T-helper 2 cell treated with Interferon-gamma antibody and Interleukin-4, amounts not matched to agents 5 μg/mL and 100 μg/mL, for 36 hours (primary cell): ENCODE results near the gene ASH1L.
"Not testable (repeated sequence)": the region's sequence is repeated elsewhere in the genome, so short reads cannot be mapped to it uniquely, and the experiment has no call there.

ENCODE experiments used
- DNase-seq: peaks from one replicate; pipeline ENCODE4 v3.0.0; 2021; ENCODE audit warnings: low spot score
- H3K27ac Mint-ChIP-seq: one replicate; pipeline ENCODE4 v1.8.0; 2021; ENCODE audit warnings: mild to moderate bottlenecking, mixed read lengths
- H3K27me3 Mint-ChIP-seq: one replicate; pipeline ENCODE4 v1.8.0; 2021; ENCODE audit warnings: low read depth, mixed read lengths
- H3K36me3 Mint-ChIP-seq: one replicate; pipeline ENCODE4 v1.8.0; 2021; ENCODE audit warnings: low read depth, mixed read lengths
- H3K4me1 Mint-ChIP-seq: one replicate; pipeline ENCODE4 v1.8.0; 2021; ENCODE audit warnings: low read depth, mixed read lengths
- H3K4me3 Mint-ChIP-seq: one replicate; pipeline ENCODE4 v1.8.0; 2022; ENCODE audit warnings: mild to moderate bottlenecking, moderate library complexity, mixed read lengths
- H3K9me3 Mint-ChIP-seq: one replicate; pipeline ENCODE4 v1.8.0; 2021; ENCODE audit warnings: mixed read lengths

ASH1L gene

GRCh38 chr1:155488419-155488818 is 74.2 kb downstream of the ASH1L start:
- H3K4me1 Mint-ChIP-seq, H3K4me3 Mint-ChIP-seq, DNase-seq, H3K27ac Mint-ChIP-seq, H3K27me3 Mint-ChIP-seq, H3K9me3 Mint-ChIP-seq: not testable (repeated sequence)
- peaks cover 10% of the 10 kb centered on the region for H3K36me3 Mint-ChIP-seq

DNA sequence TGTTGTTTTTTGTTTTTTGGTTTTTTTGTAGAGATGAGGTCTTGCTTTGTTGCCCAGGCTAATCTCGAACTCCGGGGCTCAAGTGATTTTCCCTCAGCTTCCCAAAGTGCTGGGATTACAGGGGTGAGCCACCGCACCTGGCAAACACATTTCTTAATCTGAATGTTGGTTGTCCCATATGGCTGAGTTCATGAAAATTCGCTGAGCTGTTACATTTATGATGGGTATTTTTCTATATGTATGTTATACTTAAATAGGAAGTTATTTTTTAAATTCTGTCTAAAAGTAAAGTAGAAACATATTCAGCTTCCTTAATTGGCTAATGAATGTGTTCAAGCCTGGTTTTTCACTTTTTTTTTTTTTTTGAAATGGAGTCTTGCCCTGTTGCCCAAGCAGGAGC is 75.1 kb downstream of the ASH1L start:
- Mint-ChIP-seq H3K27me3 (no peaks in the 10 kb centered on the region), H3K4me3 (no peak overlapping the region), H3K36me3 (peaks cover 13% of the 10 kb centered on the region), H3K9me3 (no peaks in the 10 kb centered on the region), H3K4me1 (peaks cover 9% of the 10 kb centered on the region), H3K27ac (no peak overlapping the region)
- no peak for DNase-seq

DNA sequence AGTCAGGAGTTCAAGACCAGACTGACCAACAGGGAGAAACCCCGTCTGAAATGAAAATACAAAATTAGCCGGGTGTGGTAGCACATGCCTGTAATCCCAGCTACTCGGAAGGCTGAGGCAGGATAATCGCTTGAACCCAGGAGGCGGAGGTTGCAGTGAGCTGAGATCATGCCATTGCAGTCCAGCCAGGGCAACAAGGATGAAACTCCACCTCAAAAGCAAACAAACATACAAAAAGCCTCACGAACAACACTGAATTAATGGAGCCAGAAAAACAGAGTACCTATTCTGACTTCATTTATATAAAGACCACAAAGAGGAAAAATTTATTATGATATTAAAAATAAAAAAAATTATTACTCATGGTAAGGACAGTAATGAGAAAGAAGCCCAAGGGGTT is 75.7 kb downstream of the ASH1L start:
- H3K4me1 Mint-ChIP-seq, result not testable (repeated sequence)

DNA sequence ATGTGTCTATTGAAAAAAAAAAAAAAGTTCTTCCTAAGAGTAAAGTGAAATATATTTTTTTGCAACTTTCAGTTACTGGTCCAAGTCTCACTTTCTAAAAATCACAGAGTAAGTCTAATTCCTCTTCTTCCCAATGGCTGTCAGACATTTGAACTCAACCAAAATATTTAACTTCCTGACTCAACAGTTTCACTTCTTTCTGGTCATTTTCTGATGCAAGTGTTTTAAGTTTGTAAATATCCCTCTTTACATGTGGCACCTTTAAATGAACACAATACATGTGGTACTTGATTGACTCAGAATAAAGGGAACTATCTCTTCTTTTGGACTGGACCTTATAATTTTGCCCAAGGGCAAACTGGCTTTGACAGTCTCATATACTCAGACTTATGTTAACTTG is 76.7 kb downstream of the ASH1L start:
- Mint-ChIP-seq H3K4me3 (no peak overlapping the region), H3K9me3 (no peaks in the 10 kb centered on the region), H3K4me1 (peaks cover 8% of the 10 kb centered on the region), H3K36me3 (peaks cover 26% of the 10 kb centered on the region), H3K27ac (peak overlapping the region; percentile 55), H3K27me3 (no peaks in the 10 kb centered on the region)
- DNase-seq, result no peak

More for the DNA sequence above, 75.7 kb downstream of the ASH1L start:
- not testable (repeated sequence) for H3K27me3 Mint-ChIP-seq, H3K9me3 Mint-ChIP-seq, H3K27ac Mint-ChIP-seq, DNase-seq, H3K4me3 Mint-ChIP-seq
- H3K36me3 Mint-ChIP-seq, result peaks cover 18% of the 10 kb centered on the region

- DNase-seq, result no peak
- H3K9me3 Mint-ChIP-seq, result no peaks in the 10 kb centered on the region
- H3K4me3 Mint-ChIP-seq, result no peak overlapping the region
- H3K36me3 Mint-ChIP-seq, result peaks cover 26% of the 10 kb centered on the region
- H3K4me1 Mint-ChIP-seq, result peaks cover 7% of the 10 kb centered on the region
- H3K27ac Mint-ChIP-seq, result no peak overlapping the region
- no peaks in the 10 kb centered on the region for H3K27me3 Mint-ChIP-seq
These were observed 77.4 kb downstream of the ASH1L start for GRCh38 chr1:155485222-155485621.

DNA sequence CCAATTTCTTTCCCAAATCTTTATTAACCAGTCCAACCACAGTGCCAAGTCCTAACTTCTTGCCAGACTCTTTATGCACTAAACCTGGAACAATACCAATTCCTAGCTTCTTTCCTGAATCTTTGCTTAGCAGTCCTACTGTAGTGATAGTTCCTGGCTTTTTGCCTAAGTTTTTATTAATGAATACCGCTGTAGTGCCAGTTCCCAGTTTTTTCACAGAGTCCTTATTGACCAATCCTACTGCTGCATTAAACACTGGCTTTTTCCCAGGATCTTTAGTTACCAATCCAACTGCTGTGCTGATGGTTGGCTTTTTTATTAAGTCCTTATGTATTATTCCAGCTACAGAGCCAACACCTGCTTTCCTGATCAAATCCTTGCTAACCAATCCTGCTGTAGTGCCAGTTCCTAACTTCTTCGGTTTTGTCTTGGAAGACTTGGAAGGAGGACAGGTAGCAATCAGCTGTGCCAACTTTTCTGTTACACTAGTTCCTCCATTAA is 80.8 kb downstream of the ASH1L start:
- no peaks in the 10 kb centered on the region for H3K27me3 Mint-ChIP-seq

DNA sequence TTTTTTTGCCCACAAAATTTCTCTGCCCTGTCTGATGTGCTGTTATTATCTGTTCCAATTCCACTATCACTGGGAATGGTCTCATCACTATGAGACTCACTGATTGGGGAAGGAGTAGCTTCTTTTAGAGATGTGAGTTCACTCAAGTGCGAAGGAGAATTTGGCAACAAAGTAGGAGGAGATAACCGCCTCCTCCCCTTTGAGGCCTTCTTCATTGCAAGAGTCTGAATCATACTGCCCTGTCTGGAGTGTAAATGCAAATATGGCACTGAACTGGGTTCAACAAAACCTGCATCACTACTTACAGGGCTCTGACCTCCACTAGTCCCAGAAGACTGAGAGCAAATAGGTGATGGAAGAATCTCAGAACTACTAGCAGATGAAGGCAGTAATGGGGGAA is 83.4 kb downstream of the ASH1L start:
- Mint-ChIP-seq H3K9me3 (peaks cover 3% of the 10 kb centered on the region), H3K36me3 (peaks cover 53% of the 10 kb centered on the region), H3K27ac (no peak overlapping the region), H3K4me3 (no peak overlapping the region), H3K4me1 (peaks cover 5% of the 10 kb centered on the region), H3K27me3 (no peaks in the 10 kb centered on the region)
- no peak for DNase-seq

More for the DNA sequence above, 80.8 kb downstream of the ASH1L start:
- H3K4me3 Mint-ChIP-seq, result no peak overlapping the region
- no peak for DNase-seq
- peaks cover 46% of the 10 kb centered on the region for H3K36me3 Mint-ChIP-seq
- H3K4me1 Mint-ChIP-seq, result peaks cover 7% of the 10 kb centered on the region
- H3K9me3 Mint-ChIP-seq, result no peaks in the 10 kb centered on the region
- no peak overlapping the region for H3K27ac Mint-ChIP-seq

DNA sequence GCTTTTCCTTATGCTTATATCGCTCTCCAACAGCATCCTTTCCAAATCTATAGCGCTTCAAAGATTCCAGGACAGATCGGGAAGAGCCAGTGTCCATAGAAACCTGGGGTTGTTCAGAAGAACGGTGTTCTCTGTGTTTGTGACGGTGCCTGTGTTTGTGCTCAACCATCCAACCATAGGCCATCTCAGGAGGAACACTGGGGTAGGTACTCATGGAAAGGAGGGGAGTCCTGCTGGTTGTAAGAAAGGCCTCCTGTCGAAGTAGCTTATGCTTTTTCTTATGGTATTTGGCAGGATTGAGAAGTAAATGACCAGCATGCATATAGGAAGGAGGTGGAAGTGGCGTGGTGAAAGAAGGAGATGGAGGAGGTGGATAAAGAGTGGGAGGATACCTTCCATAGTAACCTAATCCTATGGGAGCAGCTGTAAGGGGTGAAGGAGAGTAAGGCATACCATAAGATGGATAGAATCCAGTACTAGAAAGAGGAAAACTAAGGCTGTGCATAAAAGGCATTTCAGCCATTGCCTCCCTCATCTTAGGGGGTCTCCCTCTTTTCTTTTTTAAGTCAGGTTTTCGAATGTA is 84.2 kb downstream of the ASH1L start:
- Mint-ChIP-seq H3K27ac (no peak overlapping the region), H3K27me3 (no peaks in the 10 kb centered on the region), H3K4me3 (no peak overlapping the region), H3K4me1 (peaks cover 7% of the 10 kb centered on the region), H3K9me3 (peaks cover 3% of the 10 kb centered on the region), H3K36me3 (peaks cover 56% of the 10 kb centered on the region)
- no peak for DNase-seq

GRCh38 chr1:155474146-155474545 is 88.5 kb downstream of the ASH1L start:
- Mint-ChIP-seq H3K4me1 (peaks cover 10% of the 10 kb centered on the region), H3K27ac (no peak overlapping the region), H3K4me3 (no peak overlapping the region), H3K27me3 (no peaks in the 10 kb centered on the region), H3K9me3 (peaks cover 20% of the 10 kb centered on the region), H3K36me3 (peaks cover 59% of the 10 kb centered on the region)
- DNase-seq, result no peak

DNA sequence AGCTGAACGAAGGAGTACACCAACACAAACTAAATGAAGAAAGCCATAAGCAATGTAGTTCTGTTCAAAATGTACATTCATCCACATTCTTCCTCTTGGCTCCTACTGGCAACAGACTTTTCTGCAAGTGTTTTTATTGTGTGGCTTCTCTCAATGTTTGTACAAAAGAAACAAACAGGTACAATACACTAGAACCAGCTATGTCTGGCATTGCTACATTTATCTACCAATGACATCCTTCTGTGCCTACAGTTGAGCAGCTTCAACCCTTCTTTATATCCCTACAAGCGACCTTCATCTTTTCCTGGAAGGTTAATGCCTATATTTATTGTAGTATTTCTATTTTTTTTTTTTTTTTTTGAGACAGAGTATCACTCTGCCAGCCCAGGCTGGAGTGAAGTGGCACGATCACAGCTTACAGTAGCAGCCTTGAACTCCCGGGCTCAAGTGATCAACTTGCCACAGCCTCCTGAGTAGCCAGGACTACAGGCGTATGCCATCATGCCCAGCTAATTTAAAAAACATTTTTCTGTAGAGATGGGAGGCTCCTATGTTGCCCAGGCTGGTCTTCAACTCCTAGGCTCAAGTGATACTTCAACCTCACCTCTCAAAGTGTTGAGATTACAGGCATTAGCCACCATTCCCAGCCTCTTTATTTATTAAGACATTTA is 89.3 kb downstream of the ASH1L start:
- H3K4me3 Mint-ChIP-seq, result no peak overlapping the region

DNA sequence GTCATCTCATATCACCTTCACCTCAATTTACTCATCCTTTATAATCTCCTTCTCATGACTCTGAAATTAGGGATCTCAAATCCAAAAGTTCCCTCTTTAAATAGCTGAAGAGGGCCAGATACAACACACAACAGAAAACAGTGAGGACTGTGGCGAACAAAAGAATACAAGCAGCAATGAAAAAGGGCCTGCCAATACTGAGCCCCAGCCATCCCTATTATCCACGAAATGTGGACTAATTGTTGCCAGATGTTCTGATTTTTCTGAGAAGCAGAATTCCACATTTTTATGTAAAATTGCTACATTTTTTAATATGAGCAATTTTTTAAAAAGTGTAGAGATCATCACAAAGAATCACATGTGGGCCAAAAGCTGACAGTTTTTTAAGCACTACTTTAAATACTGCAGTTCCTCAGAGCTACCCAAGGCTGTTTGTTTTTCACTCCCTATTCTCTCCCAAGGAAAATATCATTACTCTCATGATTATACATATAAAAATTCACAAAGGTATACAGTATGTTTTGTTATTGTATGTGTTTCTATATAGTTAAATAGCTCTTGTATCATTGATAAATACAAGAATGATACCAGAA is 90.0 kb downstream of the ASH1L start:
- Mint-ChIP-seq H3K4me3 (no peak overlapping the region), H3K27me3 (no peaks in the 10 kb centered on the region), H3K9me3 (peaks cover 20% of the 10 kb centered on the region), H3K4me1 (peaks cover 19% of the 10 kb centered on the region), H3K36me3 (peaks cover 57% of the 10 kb centered on the region), H3K27ac (no peak overlapping the region)
- no peak for DNase-seq

More for the DNA sequence above, 89.3 kb downstream of the ASH1L start:
- no peak for DNase-seq
- Mint-ChIP-seq H3K4me1 (peaks cover 14% of the 10 kb centered on the region), H3K36me3 (peaks cover 56% of the 10 kb centered on the region), H3K27ac (no peak overlapping the region), H3K9me3 (peaks cover 20% of the 10 kb centered on the region), H3K27me3 (no peaks in the 10 kb centered on the region)

- H3K4me3 Mint-ChIP-seq, result no peak overlapping the region
- no peaks in the 10 kb centered on the region for H3K27me3 Mint-ChIP-seq
- DNase-seq, result no peak
- H3K9me3 Mint-ChIP-seq, result peaks cover 20% of the 10 kb centered on the region
- H3K36me3 Mint-ChIP-seq, result peaks cover 57% of the 10 kb centered on the region
- H3K4me1 Mint-ChIP-seq, result peaks cover 24% of the 10 kb centered on the region
- H3K27ac Mint-ChIP-seq, result no peak overlapping the region
These were observed 90.7 kb downstream of the ASH1L start for GRCh38 chr1:155471891-155472290.

DNA sequence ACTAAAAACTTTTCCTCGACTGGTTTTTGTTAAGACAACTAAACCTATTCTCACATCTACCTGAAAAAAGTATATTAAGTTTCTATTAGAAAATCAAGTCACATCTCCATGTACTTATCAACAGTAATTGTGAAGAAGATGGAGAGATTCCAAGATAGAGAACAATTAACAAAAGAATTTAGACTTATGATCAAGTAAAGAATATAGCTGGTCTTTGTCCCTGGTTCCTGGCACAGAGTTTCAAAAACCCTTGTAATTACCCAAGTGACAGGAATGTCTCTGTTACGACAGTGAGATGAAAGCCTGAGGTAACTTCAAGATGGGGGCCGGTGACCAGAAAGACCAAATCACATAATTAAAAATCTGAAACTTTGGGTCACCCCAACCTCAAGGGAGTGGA is 91.6 kb downstream of the ASH1L start:
- DNase-seq, result no peak
- H3K36me3 Mint-ChIP-seq, result peaks cover 59% of the 10 kb centered on the region
- no peak overlapping the region for H3K4me3 Mint-ChIP-seq
- peaks cover 31% of the 10 kb centered on the region for H3K4me1 Mint-ChIP-seq
- no peaks in the 10 kb centered on the region for H3K27me3 Mint-ChIP-seq
- H3K9me3 Mint-ChIP-seq, result peaks cover 20% of the 10 kb centered on the region
- H3K27ac Mint-ChIP-seq, result no peak overlapping the region

DNA sequence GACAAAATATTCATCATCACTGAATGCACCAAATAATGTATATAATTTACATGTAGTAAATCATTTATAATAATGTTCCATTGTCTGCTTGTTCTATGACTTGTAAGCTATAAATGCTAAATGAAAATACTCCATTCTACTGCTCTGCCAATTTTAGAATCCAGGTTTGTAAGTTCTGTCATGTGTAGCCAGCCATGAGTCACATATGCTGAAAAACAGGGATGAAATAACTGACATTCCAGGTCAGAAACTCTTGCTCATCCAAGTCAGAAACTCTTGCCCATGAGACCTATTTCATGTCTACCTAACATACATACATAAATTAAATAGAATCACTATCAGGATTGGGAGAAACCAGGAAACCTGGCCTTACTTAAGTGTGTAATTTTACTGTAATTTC is 95.6 kb downstream of the ASH1L start:
- Mint-ChIP-seq H3K27me3 (no peaks in the 10 kb centered on the region), H3K27ac (peak overlapping the region; percentile 47), H3K4me3 (peak overlapping the region; percentile 19), H3K36me3 (peaks cover 42% of the 10 kb centered on the region), H3K4me1 (peaks cover 39% of the 10 kb centered on the region), H3K9me3 (peaks cover 7% of the 10 kb centered on the region)
- no peak for DNase-seq
